Measurements from ENCODE around the gene ME1. TPM values are rescaled to one million over a fixed set of nuclear protein-coding genes. Genes with fewer than 3 reads are reported as not detected.
A peak's percentile ranks its signal among the peaks of the same experiment; 100 is the strongest.

The ME1 gene
- total RNA-seq, 4 donors from 2014 or later: 7.8 to 17.6 (median 14.9) TPM

DNA sequence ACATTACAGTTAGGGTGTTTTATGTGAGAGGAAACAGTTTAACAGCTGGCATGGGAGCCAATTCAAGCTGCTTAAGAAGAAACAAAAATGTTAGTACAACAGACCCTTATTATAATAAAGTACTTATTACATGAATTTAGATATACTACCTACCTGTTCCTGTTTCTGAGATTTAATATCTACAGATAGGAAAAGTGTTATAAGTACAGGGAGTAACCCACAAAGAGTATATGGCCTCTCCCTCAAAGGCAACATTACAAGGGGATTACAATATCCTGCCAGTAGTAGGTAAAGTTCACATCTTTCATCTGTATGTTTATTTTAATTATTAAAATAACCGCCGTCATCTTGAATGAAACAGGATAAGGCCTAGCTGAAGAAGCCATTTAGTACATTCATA is 1.8 kb upstream of the ME1 start:
- WGBS, 2 donors: 93 to 95% methylated on average over 2 of the region's 2 CpGs
- TF ChIP-seq, protein P1, sequence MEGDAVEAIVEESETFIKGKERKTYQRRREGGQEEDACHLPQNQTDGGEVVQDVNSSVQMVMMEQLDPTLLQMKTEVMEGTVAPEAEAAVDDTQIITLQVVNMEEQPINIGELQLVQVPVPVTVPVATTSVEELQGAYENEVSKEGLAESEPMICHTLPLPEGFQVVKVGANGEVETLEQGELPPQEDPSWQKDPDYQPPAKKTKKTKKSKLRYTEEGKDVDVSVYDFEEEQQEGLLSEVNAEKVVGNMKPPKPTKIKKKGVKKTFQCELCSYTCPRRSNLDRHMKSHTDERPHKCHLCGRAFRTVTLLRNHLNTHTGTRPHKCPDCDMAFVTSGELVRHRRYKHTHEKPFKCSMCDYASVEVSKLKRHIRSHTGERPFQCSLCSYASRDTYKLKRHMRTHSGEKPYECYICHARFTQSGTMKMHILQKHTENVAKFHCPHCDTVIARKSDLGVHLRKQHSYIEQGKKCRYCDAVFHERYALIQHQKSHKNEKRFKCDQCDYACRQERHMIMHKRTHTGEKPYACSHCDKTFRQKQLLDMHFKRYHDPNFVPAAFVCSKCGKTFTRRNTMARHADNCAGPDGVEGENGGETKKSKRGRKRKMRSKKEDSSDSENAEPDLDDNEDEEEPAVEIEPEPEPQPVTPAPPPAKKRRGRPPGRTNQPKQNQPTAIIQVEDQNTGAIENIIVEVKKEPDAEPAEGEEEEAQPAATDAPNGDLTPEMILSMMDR (IDR thresholded peaks at IDR 0.05): no peak
- TF ChIP-seq EP300 (IDR thresholded peaks at IDR 0.05): no peak
- no peak for TF ChIP-seq POLR2A (IDR thresholded peaks at IDR 0.05)
- H3K27ac ChIP-seq: no peak overlapping the region

GRCh38 chr6:83431545-83432155 is 799 bp upstream of the ME1 start:
- Histone ChIP-seq H3K27me3 (no peaks in the 10 kb centered on the region), H3K9me3 (no peaks in the 10 kb centered on the region), H3K36me3 (no peaks in the 10 kb centered on the region), H3K4me3 (peak overlapping the region in 3 of 4 donors; percentile 50 to 59 (median 52)), H3K27ac (peak overlapping the region in 3 of 4 donors; percentile 73 to 87 (median 73)), H3K4me1 (peaks cover 0 to 28% (median 3%) of the 10 kb centered on the region in 4 donors)
- no peak for DNase-seq (ENCODE audit: low spot score in 2 of 2)
- WGBS, 2 donors: 90 to 95% methylated on average over 15 to 19 of the region's 19 CpGs
- TF ChIP-seq, protein P1 (IDR thresholded peaks at IDR 0.05): no peak
- TF ChIP-seq POLR2A (IDR thresholded peaks at IDR 0.05) (no peak), EP300 (IDR thresholded peaks at IDR 0.05) (no peak)

More for the DNA sequence above, 1.8 kb upstream of the ME1 start:
- DNase-seq (ENCODE audit: low spot score in 2 of 2): no peak
- Histone ChIP-seq H3K4me1 (peaks cover 0 to 28% (median 3%) of the 10 kb centered on the region in 4 donors), H3K27me3 (no peaks in the 10 kb centered on the region), H3K9me3 (no peaks in the 10 kb centered on the region), H3K4me3 (no peak overlapping the region), H3K36me3 (no peaks in the 10 kb centered on the region)

DNA sequence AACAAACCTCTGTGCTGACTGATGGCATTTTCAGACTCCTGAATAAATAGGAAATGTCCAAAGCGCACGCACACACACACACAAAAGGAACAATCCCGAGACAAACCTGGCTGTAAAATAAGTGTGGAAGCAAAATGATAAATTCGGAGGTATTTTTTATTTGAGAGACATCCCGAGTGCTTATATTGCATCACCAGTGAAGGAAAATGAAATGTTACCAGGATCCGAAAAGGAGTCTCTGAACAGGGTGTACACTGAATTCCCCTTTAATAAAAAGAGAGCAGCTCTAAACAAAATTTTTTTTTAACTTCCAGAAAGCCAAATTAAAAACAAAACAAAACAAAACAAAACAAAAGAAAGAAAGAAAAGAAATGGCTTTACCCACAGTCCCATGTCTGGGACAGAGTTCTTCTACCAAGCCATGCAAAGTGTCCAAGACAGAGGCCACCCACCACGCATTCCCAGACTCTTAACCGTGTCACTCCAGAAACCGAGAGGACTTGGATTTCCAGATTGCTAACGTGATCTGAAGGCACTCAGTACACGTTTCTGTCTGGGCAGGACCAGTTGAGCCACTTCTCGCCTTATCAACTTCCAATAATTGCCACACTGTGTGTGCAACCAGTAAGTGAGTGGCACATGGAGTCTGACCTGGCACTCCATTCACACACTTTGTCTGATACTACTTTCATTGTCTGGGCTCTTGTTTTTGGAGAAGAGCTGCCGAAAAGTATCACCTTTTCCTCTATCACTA is 817 bp downstream of the ME1 start:
- Histone ChIP-seq H3K27me3 (no peaks in the 10 kb centered on the region), H3K9me3 (peaks cover 0 to 2% (median 0%) of the 10 kb centered on the region in 4 donors), H3K4me3 (peak overlapping the region; percentile 50 to 60 (median 56)), H3K36me3 (peaks cover 0 to 5% (median 0%) of the 10 kb centered on the region in 3 donors), H3K4me1 (peaks cover 0 to 28% (median 3%) of the 10 kb centered on the region in 4 donors), H3K27ac (peak overlapping the region in 3 of 4 donors; percentile 73 to 87 (median 73))
- no peak for TF ChIP-seq EP300 (IDR thresholded peaks at IDR 0.05)
- TF ChIP-seq POLR2A (IDR thresholded peaks at IDR 0.05): no peak
- TF ChIP-seq, protein P1 (IDR thresholded peaks at IDR 0.05): no peak
- WGBS, 2 donors: 52 to 55% methylated on average over 13 of the region's 13 CpGs
- peak in 1 of 2 donors; percentile 6 for DNase-seq (ENCODE audit: low spot score in 2 of 2)

DNA sequence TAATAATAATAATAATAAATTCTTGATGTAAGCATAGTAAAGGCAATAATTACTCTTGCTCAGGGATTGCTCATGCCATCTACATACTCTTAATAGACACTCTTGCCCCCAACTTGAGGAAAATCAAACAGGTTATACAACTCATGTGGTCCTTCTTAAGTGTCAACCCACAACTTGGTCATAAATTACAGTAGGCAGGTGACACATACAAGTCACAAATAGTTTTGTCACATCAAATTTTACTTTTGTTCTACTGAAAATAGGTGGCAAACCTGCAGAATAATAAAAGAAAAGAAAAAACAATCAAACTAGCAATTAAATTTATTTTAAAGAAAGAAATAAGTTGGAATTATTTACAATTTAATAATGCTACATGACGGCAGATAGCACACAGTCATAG is 1.6 kb downstream of the ME1 start:
- peaks cover 0 to 22% (median 3%) of the 10 kb centered on the region in 4 donors for H3K4me1 ChIP-seq
- DNase-seq (ENCODE audit: low spot score in 2 of 2): no peak
- no peak overlapping the region for H3K27ac ChIP-seq
- no peak for TF ChIP-seq POLR2A (IDR thresholded peaks at IDR 0.05)
- no peak for TF ChIP-seq EP300 (IDR thresholded peaks at IDR 0.05)
- TF ChIP-seq, protein P1 (IDR thresholded peaks at IDR 0.05): no peak
- 84 to 93% methylated on average over 1 of the region's 1 CpG for WGBS, 2 donors
- peaks cover 0 to 7% (median 0%) of the 10 kb centered on the region in 3 donors for H3K36me3 ChIP-seq
- H3K27me3 ChIP-seq: no peaks in the 10 kb centered on the region
- H3K4me3 ChIP-seq: no peak overlapping the region
- peaks cover 0 to 9% (median 2%) of the 10 kb centered on the region in 4 donors for H3K9me3 ChIP-seq
